ENCODE data around the gene WDR93. TPM values are rescaled to one million over a fixed set of nuclear protein-coding genes. Genes with fewer than 3 reads are reported as not detected.
A peak's percentile ranks its signal among the peaks of the same experiment; 100 is the strongest.

The WDR93 gene
- total RNA-seq, 1 donor from 2014 or later: 0.16 TPM

GRCh38 chr15:89745131-89745530, 54.5 kb downstream of the WDR93 start:
- Mint-ChIP-seq H3K27ac (no peak overlapping the region), H3K4me3 (no peak overlapping the region), H3K36me3 (ENCODE audit: low read depth) (no peaks in the 10 kb centered on the region), H3K4me1 (peaks cover 5% of the 10 kb centered on the region), H3K9me3 (no peaks in the 10 kb centered on the region), H3K27me3 (peaks cover 12% of the 10 kb centered on the region)
- intact Hi-C loops (cut with micrococcal nuclease): no loop called here
- CTCF ChIA-PET: no interaction called here
- ATAC-seq (ENCODE audit: low read depth) (no peak), DNase-seq (no peak)
- TF ChIP-seq CTCF (IDR thresholded peaks at IDR 0.05): no peak
- POLR2A ChIA-PET: no interaction called here

GRCh38 chr15:89745768-89746167, 55.2 kb downstream of the WDR93 start:
- POLR2A ChIA-PET: no interaction called here
- DNase-seq (no peak), ATAC-seq (ENCODE audit: low read depth) (no peak)
- Mint-ChIP-seq H3K4me3 (no peak overlapping the region), H3K27me3 (peaks cover 12% of the 10 kb centered on the region), H3K4me1 (peaks cover 4% of the 10 kb centered on the region), H3K9me3 (no peaks in the 10 kb centered on the region), H3K36me3 (ENCODE audit: low read depth) (no peaks in the 10 kb centered on the region), H3K27ac (no peak overlapping the region)
- CTCF ChIA-PET: no interaction called here
- intact Hi-C loops (cut with micrococcal nuclease): no loop called here
- no peak for TF ChIP-seq CTCF (IDR thresholded peaks at IDR 0.05)

- ChIA-PET POLR2A (no interaction called here), CTCF (no interaction called here)
- DNase-seq (no peak), ATAC-seq (ENCODE audit: low read depth) (no peak)
- H3K36me3 Mint-ChIP-seq (ENCODE audit: low read depth): no peaks in the 10 kb centered on the region
- H3K27me3 Mint-ChIP-seq: peaks cover 12% of the 10 kb centered on the region
- H3K9me3 Mint-ChIP-seq: no peaks in the 10 kb centered on the region
- H3K27ac Mint-ChIP-seq: no peak overlapping the region
- no peak overlapping the region for H3K4me3 Mint-ChIP-seq
- peaks cover 4% of the 10 kb centered on the region for H3K4me1 Mint-ChIP-seq
- intact Hi-C loops (cut with micrococcal nuclease): no loop called here
- TF ChIP-seq CTCF (IDR thresholded peaks at IDR 0.05): no peak
Observed at GRCh38 chr15:89746386-89746780, 55.8 kb downstream of the WDR93 start.

- ChIA-PET CTCF (interaction anchor here (1.1 to 3.5 kb wide), 3 partner anchors 8 to 127 kb away, joined by 3 to 13 read pairs (median 8); no protein-coding TSS in a partner anchor), POLR2A (no interaction called here)
- Mint-ChIP-seq H3K4me1 (peaks cover 4% of the 10 kb centered on the region), H3K4me3 (no peak overlapping the region), H3K27ac (no peak overlapping the region), H3K36me3 (ENCODE audit: low read depth) (no peaks in the 10 kb centered on the region), H3K27me3 (peaks cover 12% of the 10 kb centered on the region), H3K9me3 (no peaks in the 10 kb centered on the region)
- no peak for TF ChIP-seq CTCF (IDR thresholded peaks at IDR 0.05)
- no peak for ATAC-seq (ENCODE audit: low read depth)
- no peak for DNase-seq
- intact Hi-C loops (cut with micrococcal nuclease): no loop called here
Observed at GRCh38 chr15:89747708-89748682, 57.4 kb downstream of the WDR93 start.

- Mint-ChIP-seq H3K4me1 (peaks cover 4% of the 10 kb centered on the region), H3K9me3 (no peaks in the 10 kb centered on the region), H3K4me3 (peak overlapping the region; percentile 80), H3K36me3 (ENCODE audit: low read depth) (no peaks in the 10 kb centered on the region), H3K27ac (no peak overlapping the region), H3K27me3 (peaks cover 12% of the 10 kb centered on the region)
- ChIA-PET POLR2A (no interaction called here), CTCF (interaction anchor here (2.0 to 3.5 kb wide), 2 partner anchors 9 to 126 kb away, joined by 8 to 13 read pairs; no protein-coding TSS in a partner anchor)
- no peak for DNase-seq
- intact Hi-C loops (cut with micrococcal nuclease): no loop called here
- no peak for ATAC-seq (ENCODE audit: low read depth)
- no peak for TF ChIP-seq CTCF (IDR thresholded peaks at IDR 0.05)
Observed at GRCh38 chr15:89749054-89749453, 58.4 kb downstream of the WDR93 start.

Data from activated B cell treated with CpG ODN at 0.5 μM for 24 hours (primary cell).